Transverse colon (tissue), 4 donors: Measurements from ENCODE around the gene TRIM15. TPM values are rescaled to one million over a fixed set of nuclear protein-coding genes. Genes with fewer than 3 reads are reported as not detected.
A peak's percentile ranks its signal among the peaks of the same experiment; 100 is the strongest.

ENCODE experiments used
- DNase-seq: peaks from one replicate; pipeline ENCODE4 v3.0.0-alpha.2; 2019
- H3K27ac ChIP-seq, 4 donors: fragments of 200-600 bp; sonication (generic); 2 replicates each; pipeline ENCODE4 v1.5.1; 2016 to 2018; ENCODE audit warnings: inconsistent platforms in 4 of 4
- H3K27me3 ChIP-seq: fragments of 200-600 bp; sonication (generic); 2 replicates; pipeline ENCODE4 v1.5.1; 2017; ENCODE audit warnings: inconsistent platforms
- H3K36me3 ChIP-seq, 4 donors: fragments of 200-600 bp; sonication (generic); 2 replicates each; pipeline ENCODE4 v1.5.1; 2017 to 2019; ENCODE audit warnings: inconsistent platforms in 4 of 4
- H3K4me1 ChIP-seq, 4 donors: fragments of 200-600 bp; sonication (generic); 2 replicates each; pipeline ENCODE4 v1.5.1; 2017 to 2020; ENCODE audit warnings: inconsistent platforms in 4 of 4
- H3K4me3 ChIP-seq, 4 donors: fragments of 200-600 bp; sonication (generic); 1 replicate in 1 of 4; 2 replicates in 3 of 4; pipeline versions ENCODE4 v1.5.1 to v1.6.1; 2017 to 2019; ENCODE audit warnings: inconsistent platforms in 4 of 4
- H3K9me3 ChIP-seq, 2 donors: fragments of 200-600 bp; sonication (generic); 2 replicates each; pipeline ENCODE4 v1.5.1; 2017 to 2019; ENCODE audit warnings: inconsistent platforms in 2 of 2
- EP300 ChIP-seq: sonication (generic); formaldehyde crosslinking; IDR thresholded peaks from one replicate; pipeline ENCODE4 v1.6.1; 2017; ENCODE audit warnings: antibody characterized with exemption, low read depth
- POLR2A ChIP-seq: fragments of 450-650 bp; IDR thresholded peaks from one replicate; pipeline ENCODE4 v1.6.1; 2016; ENCODE audit warnings: antibody characterized with exemption, mild to moderate bottlenecking, moderate library complexity
- POLR2AphosphoS5 ChIP-seq, 3 donors: sonication (generic); formaldehyde crosslinking; IDR thresholded peaks; one replicate each; pipeline ENCODE4 v1.6.1; 2016; ENCODE audit warnings: antibody characterized with exemption in 3 of 3
- WGBS, 2 donors: methylation state at CpG; one replicate each; pipeline ENCODE4 v1.1.5; 2018; ENCODE audit warnings: low coverage in 1 of 2; 5-methylcytosine and 5-hydroxymethylcytosine counted together
- in situ Hi-C, 4 donors: fragments of 200-750 bp; cut with MboI; loops; one replicate each; pipeline versions ENCODE4 v1.15.0 to v1.15.1; 2017; ENCODE audit warnings: low sequenced_read_pairs in 3 of 4, low pct_ligation_motif_present in 1 of 4, low pct_unique_long_range_greater_than_20kb in 1 of 4
- intact Hi-C: fragments of 100-400 bp; cut with DNase I; formaldehyde crosslinking; loops from one replicate; pipeline ENCODE4 v1.15.1; 2023; ENCODE audit warnings: low total_unique reads
- total RNA-seq, 4 donors: library from RNA; depleted of rRNA; stranded (reverse); fragments of >200 nt; gene quantifications; one replicate each; pipeline ENCODE4 v1.1.0, GENCODE V29; 2016
- TF ChIP-seq, protein P1 (sequence below), 5 experiments: fragments of 200-600 bp in 3 of 5; fragments of 450-650 bp in 2 of 5; sonication (generic) in 3 of 5; IDR thresholded peaks; 1 replicate in 2 of 5; 2 replicates in 3 of 5; pipeline ENCODE4 v1.5.1; 2016 to 2017; ENCODE audit warnings: antibody characterized with exemption in 5 of 5, inconsistent platforms in 3 of 5, mild to moderate bottlenecking in 2 of 5, moderate library complexity in 1 of 5

The TRIM15 gene
- total RNA-seq, 4 donors from 2014 or later = 5.8 to 90.7 (median 51.8) TPM

DNA sequence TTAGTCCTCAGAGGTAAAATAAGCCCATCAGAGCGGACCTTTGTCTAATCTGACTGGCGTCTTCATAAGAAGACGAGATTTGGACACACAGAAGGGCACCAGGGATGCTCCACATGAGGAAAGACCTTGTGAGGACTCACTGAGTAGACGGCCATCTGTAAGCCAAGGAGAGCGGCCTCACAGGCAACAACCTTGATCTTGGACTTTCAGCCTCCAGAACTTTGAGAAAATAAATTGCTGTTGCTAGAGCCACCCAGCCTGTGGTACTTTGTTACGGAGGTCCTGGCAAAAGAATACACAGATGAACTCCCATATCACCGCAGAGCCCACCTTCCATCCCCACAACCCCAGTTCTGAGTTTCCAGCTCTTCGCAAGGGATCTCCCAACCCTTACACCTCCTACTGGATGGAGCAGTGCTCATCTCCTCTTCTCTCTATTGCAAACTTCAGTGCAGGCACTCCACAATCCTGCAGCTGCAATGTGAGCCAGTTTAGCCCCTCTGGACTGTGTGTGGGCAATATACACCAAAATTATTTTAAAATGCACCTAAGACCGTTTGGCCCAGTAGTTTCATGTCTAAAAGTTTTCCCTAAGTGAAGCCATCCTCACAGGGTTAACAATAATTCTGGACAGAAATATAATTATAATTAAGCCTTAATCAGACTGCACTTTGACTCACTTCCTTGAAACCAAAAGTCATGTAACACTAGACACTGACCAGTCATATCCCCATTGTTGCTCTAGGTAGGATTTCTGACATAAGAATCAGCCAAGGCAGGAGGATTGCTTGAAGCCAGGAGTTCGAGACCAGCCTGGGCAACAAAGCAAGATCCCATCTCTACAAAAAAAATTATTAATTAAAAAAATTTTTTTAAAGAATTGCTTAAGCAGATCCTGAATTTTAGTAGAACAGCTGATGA lies 41.6 kb upstream of the TRIM15 start:
- Histone ChIP-seq H3K27me3 (peaks cover 11% of the 10 kb centered on the region), H3K9me3 (no peaks in the 10 kb centered on the region), H3K27ac (peak overlapping the region; percentile 75 to 80 (median 78)), H3K4me1 (peaks cover 4 to 38% (median 21%) of the 10 kb centered on the region in 4 donors), H3K36me3 (no peaks in the 10 kb centered on the region), H3K4me3 (no peak overlapping the region)
- in situ Hi-C loops (no loop called here), intact Hi-C loops (no loop called here)
- TF ChIP-seq POLR2AphosphoS5 (IDR thresholded peaks at IDR 0.05) = no peak
- no peak for TF ChIP-seq POLR2A
- no peak for TF ChIP-seq EP300
- TF ChIP-seq, protein P1, sequence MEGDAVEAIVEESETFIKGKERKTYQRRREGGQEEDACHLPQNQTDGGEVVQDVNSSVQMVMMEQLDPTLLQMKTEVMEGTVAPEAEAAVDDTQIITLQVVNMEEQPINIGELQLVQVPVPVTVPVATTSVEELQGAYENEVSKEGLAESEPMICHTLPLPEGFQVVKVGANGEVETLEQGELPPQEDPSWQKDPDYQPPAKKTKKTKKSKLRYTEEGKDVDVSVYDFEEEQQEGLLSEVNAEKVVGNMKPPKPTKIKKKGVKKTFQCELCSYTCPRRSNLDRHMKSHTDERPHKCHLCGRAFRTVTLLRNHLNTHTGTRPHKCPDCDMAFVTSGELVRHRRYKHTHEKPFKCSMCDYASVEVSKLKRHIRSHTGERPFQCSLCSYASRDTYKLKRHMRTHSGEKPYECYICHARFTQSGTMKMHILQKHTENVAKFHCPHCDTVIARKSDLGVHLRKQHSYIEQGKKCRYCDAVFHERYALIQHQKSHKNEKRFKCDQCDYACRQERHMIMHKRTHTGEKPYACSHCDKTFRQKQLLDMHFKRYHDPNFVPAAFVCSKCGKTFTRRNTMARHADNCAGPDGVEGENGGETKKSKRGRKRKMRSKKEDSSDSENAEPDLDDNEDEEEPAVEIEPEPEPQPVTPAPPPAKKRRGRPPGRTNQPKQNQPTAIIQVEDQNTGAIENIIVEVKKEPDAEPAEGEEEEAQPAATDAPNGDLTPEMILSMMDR (IDR thresholded peaks at IDR 0.05) = no peak
- DNase-seq = no peak
- WGBS, 2 donors = 64 to 80% methylated on average over 4 to 10 of the region's 10 CpGs

DNA sequence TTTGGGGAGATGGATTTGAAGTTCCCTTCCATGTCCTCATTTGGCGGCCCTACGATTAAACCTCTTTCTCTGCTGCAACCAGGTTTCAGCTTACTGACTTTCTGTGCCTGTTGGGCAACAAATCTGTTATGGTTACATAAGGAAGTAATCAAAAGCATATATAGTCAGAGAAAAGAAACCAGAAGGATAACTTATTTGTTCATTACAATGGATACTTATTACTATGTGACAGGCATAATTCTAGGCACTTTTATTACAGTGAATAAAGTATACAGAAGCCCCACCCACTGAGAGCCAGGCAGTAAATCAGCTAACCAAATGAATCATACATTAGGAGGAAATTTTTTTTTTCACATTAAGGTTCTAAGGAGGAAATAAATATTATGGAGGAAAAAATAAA lies 40.8 kb upstream of the TRIM15 start:
- Histone ChIP-seq H3K4me3 (no peak overlapping the region), H3K27ac (peak overlapping the region; percentile 75 to 80 (median 78)), H3K27me3 (peaks cover 15% of the 10 kb centered on the region), H3K36me3 (no peaks in the 10 kb centered on the region), H3K9me3 (no peaks in the 10 kb centered on the region), H3K4me1 (peaks cover 4 to 40% (median 21%) of the 10 kb centered on the region in 4 donors)
- 26 to 42% methylated on average over 2 of the region's 2 CpGs for WGBS, 2 donors
- TF ChIP-seq POLR2A (no peak), EP300 (no peak), POLR2AphosphoS5 (IDR thresholded peaks at IDR 0.05) (peak in 1 of 3 donors; percentile 43)
- TF ChIP-seq, protein P1 (IDR thresholded peaks at IDR 0.05) = no peak
- intact Hi-C loops (no loop called here), in situ Hi-C loops (no loop called here)
- DNase-seq = peak; percentile 69

DNA sequence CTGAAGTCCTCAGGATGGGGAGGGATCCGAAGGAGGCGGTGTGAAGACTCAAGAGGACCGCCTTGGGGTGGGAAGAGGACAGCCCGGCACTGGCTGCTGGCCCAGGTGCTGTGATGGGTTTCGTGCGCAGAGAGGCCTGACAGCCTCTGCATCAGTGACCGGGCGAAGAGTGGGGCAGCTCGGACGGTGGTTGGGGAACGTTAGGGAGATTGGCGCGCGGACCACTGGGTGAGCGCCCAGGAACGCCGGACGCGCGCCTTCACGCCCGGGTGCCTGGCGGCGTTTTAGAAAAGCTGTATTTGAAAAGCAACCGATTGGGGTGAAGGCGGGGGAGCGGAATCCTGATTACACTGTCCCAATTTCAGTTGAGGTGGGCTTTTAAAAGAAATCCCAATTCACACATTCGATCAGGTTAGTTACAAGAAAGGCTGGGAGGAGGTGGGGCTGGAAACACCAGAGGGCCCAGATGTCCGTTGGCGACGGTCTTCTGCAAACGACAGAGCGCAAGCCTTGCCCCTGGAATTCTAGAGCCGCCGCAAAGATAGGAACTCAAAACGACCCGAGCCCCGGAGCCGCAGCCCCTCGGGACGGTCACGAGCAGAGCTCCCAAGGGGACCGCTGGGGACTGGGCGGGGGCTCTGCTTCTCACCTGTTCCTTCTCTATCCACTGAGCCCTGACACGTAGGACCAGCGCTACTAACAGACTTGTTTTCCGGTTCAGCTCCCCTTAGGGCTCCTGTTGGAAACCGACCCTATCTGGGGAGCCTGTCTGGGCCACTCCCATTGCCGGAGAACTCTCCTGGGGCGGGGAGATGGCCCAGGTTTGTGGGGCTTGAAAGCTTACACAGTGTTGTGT lies 35.9 kb upstream of the TRIM15 start:
- H3K4me3 ChIP-seq = no peak overlapping the region
- intact Hi-C loops (loop anchor here (5.0 kb wide), 1 partner anchor 970 kb away; no protein-coding TSS in a partner anchor), in situ Hi-C loops (no loop called here)
- H3K36me3 ChIP-seq = no peaks in the 10 kb centered on the region
- peaks cover 12 to 45% (median 26%) of the 10 kb centered on the region in 4 donors for H3K4me1 ChIP-seq
- no peaks in the 10 kb centered on the region for H3K9me3 ChIP-seq
- no peak overlapping the region for H3K27ac ChIP-seq
- TF ChIP-seq POLR2A (no peak), POLR2AphosphoS5 (IDR thresholded peaks at IDR 0.05) (no peak), EP300 (no peak)
- TF ChIP-seq, protein P1 (IDR thresholded peaks at IDR 0.05) = no peak
- 49% methylated on average over 50 of the region's 50 CpGs; no CpG with 5 or more reads in 1 of the 2 donors for WGBS, 2 donors
- peaks cover 57% of the 10 kb centered on the region for H3K27me3 ChIP-seq
- DNase-seq = no peak
